GM23338 (cell line): ENCODE results near the gene CCDC92B. TPM values are rescaled to one million over a fixed set of nuclear protein-coding genes. Genes with fewer than 3 reads are reported as not detected.

Source experiments
- ATAC-seq: fragments of 200-7000 bp; cut with Tn5 transposase; 3 replicates; pipeline ENCODE4 v1.9.1; 2020
- DNase-seq: peaks from one replicate; pipeline ENCODE4 v3.0.0-alpha.2; 2015; ENCODE audit warnings: low spot score
- H2AFZ ChIP-seq: fragments of 200-600 bp; sonication (generic); 2 replicates; pipeline ENCODE4 v1.8.0; 2016; ENCODE audit warnings: antibody characterized with exemption, mild to moderate bottlenecking, moderate library complexity
- H3F3A ChIP-seq: fragments of 200-600 bp; sonication (generic); replicated peaks from 2 replicates; pipeline ENCODE4 v1.8.0; 2017; ENCODE audit warnings: antibody characterized with exemption, mixed run types, low read depth
- H3K27ac ChIP-seq: fragments of 200-600 bp; sonication (generic); 2 replicates; pipeline ENCODE4 v1.6.1; 2016; ENCODE audit warnings: low read depth
- H3K27me3 ChIP-seq: fragments of 200-600 bp; sonication (generic); 2 replicates; pipeline ENCODE4 v1.8.0; 2016; ENCODE audit warnings: mild to moderate bottlenecking, mixed run types, moderate library complexity; ENCODE audit not compliant: insufficient read depth
- H3K36me3 ChIP-seq: fragments of 200-600 bp; sonication (generic); 2 replicates; pipeline ENCODE4 v1.8.0; 2016; ENCODE audit warnings: mild to moderate bottlenecking; ENCODE audit not compliant: insufficient read depth
- H3K4me1 ChIP-seq: fragments of 200-600 bp; sonication (generic); 2 replicates; pipeline ENCODE4 v1.8.0; 2016; ENCODE audit warnings: mild to moderate bottlenecking, moderate library complexity; ENCODE audit not compliant: insufficient read depth
- H3K4me2 ChIP-seq: fragments of 200-600 bp; sonication (generic); 2 replicates; pipeline ENCODE4 v1.7.1; 2017; ENCODE audit warnings: mixed run types
- H3K4me3 ChIP-seq: fragments of 200-600 bp; sonication (generic); 2 replicates; pipeline ENCODE4 v1.6.1; 2016; ENCODE audit warnings: mixed run types
- H3K79me2 ChIP-seq: fragments of 200-600 bp; sonication (generic); replicated peaks from 2 replicates; pipeline ENCODE4 v1.8.0; 2017; ENCODE audit warnings: mild to moderate bottlenecking; ENCODE audit not compliant: insufficient read depth
- H3K9me2 ChIP-seq: fragments of 200-600 bp; sonication (generic); 2 replicates; pipeline ENCODE4 v1.8.0; 2017; ENCODE audit not compliant: insufficient read depth
- H4K20me1 ChIP-seq: fragments of 200-600 bp; sonication (generic); replicated peaks from 2 replicates; pipeline ENCODE4 v1.8.0; 2017; ENCODE audit warnings: mild to moderate bottlenecking; ENCODE audit not compliant: insufficient read depth
- H3K27ac Mint-ChIP-seq: 2 replicates; pipeline ENCODE4 v1.8.0; 2020; ENCODE audit warnings: inconsistent platforms, mild to moderate bottlenecking, moderate library complexity, mixed read lengths
- H3K27me3 Mint-ChIP-seq: 3 replicates; pipeline ENCODE4 v1.8.0; 2022; ENCODE audit warnings: low read depth, mild to moderate bottlenecking, moderate library complexity, mixed read lengths, inconsistent platforms; ENCODE audit not compliant: insufficient read depth, poor library complexity
- H3K36me3 Mint-ChIP-seq: 3 replicates; pipeline ENCODE4 v1.8.0; 2021; ENCODE audit warnings: low read depth, mild to moderate bottlenecking, inconsistent platforms, moderate library complexity, mixed read lengths
- H3K4me1 Mint-ChIP-seq: 3 replicates; pipeline ENCODE4 v1.8.0; 2020; ENCODE audit warnings: mild to moderate bottlenecking, inconsistent platforms, mixed read lengths
- H3K4me3 Mint-ChIP-seq: 3 replicates; pipeline ENCODE4 v1.8.0; 2021; ENCODE audit warnings: moderate library complexity, mild to moderate bottlenecking, inconsistent platforms, mixed read lengths
- H3K9me3 Mint-ChIP-seq: 3 replicates; pipeline ENCODE4 v1.8.0; 2020; ENCODE audit warnings: moderate library complexity, mild to moderate bottlenecking, inconsistent platforms, mixed read lengths
- EZH2phosphoT487 ChIP-seq: fragments of 200-600 bp; sonication (generic); IDR thresholded peaks from one replicate; pipeline ENCODE4 v1.8.1; 2018; ENCODE audit warnings: antibody characterized with exemption; ENCODE audit not compliant: unreplicated experiment
- ZNF114 ChIP-seq: fragments of 250-450 bp; sonication (Bioruptor Pico); IDR thresholded peaks from 2 replicates; pipeline ENCODE4 v1.5.0; 2020; ENCODE audit warnings: mild to moderate bottlenecking, moderate library complexity
- polyA plus RNA-seq: library from polyadenylated mRNA; unstranded; fragments of >200 nt; fragmentation: Nextera tagmentation; extraction: Ambion mirVana; gene quantifications from 2 replicates; pipeline ENCODE4 v1.2.1, GENCODE V29; 2016
- total RNA-seq: library from RNA; depleted of rRNA; stranded (reverse); fragments of >200 nt; shearing (Covaris generic); gene quantifications from 2 replicates; pipeline ENCODE4 v1.2.3, GENCODE V29; 2014
- TF ChIP-seq, protein P1 (sequence below): fragments of 250-450 bp; sonication (Bioruptor Pico); IDR thresholded peaks from 2 replicates; pipeline ENCODE4 v1.5.0; 2020; ENCODE audit warnings: mild to moderate bottlenecking, moderate library complexity
- TF ChIP-seq, protein P2 (sequence below): IDR thresholded peaks from 2 replicates; pipeline ENCODE4 v1.6.1; 2016; ENCODE audit warnings: antibody characterized with exemption

Gene CCDC92B
- total and polyA plus RNA-seq, 2 experiments from 2014 or later, result 5.7 to 9.1 TPM

DNA sequence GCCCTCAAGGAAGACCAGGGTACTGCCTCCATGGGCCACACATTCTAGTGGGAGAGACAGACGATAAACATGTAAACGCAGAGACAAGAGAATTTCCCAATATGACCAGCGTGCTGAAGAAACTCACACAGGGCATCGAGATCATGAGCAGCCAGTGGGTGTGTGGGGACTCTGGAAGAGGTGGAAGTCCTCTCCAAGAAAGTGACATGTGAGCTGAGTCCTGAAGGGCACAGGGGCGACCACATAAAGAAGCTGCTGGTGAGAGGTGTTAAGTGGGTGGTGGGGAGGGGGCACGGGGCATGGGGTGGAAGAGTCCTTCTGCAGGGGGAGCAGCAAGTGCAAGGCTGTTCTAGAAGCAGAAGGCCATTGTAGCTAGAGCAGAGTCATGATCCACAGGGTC lies 25.8 kb upstream of the CCDC92B start (continued):
- TF ChIP-seq, protein P1, sequence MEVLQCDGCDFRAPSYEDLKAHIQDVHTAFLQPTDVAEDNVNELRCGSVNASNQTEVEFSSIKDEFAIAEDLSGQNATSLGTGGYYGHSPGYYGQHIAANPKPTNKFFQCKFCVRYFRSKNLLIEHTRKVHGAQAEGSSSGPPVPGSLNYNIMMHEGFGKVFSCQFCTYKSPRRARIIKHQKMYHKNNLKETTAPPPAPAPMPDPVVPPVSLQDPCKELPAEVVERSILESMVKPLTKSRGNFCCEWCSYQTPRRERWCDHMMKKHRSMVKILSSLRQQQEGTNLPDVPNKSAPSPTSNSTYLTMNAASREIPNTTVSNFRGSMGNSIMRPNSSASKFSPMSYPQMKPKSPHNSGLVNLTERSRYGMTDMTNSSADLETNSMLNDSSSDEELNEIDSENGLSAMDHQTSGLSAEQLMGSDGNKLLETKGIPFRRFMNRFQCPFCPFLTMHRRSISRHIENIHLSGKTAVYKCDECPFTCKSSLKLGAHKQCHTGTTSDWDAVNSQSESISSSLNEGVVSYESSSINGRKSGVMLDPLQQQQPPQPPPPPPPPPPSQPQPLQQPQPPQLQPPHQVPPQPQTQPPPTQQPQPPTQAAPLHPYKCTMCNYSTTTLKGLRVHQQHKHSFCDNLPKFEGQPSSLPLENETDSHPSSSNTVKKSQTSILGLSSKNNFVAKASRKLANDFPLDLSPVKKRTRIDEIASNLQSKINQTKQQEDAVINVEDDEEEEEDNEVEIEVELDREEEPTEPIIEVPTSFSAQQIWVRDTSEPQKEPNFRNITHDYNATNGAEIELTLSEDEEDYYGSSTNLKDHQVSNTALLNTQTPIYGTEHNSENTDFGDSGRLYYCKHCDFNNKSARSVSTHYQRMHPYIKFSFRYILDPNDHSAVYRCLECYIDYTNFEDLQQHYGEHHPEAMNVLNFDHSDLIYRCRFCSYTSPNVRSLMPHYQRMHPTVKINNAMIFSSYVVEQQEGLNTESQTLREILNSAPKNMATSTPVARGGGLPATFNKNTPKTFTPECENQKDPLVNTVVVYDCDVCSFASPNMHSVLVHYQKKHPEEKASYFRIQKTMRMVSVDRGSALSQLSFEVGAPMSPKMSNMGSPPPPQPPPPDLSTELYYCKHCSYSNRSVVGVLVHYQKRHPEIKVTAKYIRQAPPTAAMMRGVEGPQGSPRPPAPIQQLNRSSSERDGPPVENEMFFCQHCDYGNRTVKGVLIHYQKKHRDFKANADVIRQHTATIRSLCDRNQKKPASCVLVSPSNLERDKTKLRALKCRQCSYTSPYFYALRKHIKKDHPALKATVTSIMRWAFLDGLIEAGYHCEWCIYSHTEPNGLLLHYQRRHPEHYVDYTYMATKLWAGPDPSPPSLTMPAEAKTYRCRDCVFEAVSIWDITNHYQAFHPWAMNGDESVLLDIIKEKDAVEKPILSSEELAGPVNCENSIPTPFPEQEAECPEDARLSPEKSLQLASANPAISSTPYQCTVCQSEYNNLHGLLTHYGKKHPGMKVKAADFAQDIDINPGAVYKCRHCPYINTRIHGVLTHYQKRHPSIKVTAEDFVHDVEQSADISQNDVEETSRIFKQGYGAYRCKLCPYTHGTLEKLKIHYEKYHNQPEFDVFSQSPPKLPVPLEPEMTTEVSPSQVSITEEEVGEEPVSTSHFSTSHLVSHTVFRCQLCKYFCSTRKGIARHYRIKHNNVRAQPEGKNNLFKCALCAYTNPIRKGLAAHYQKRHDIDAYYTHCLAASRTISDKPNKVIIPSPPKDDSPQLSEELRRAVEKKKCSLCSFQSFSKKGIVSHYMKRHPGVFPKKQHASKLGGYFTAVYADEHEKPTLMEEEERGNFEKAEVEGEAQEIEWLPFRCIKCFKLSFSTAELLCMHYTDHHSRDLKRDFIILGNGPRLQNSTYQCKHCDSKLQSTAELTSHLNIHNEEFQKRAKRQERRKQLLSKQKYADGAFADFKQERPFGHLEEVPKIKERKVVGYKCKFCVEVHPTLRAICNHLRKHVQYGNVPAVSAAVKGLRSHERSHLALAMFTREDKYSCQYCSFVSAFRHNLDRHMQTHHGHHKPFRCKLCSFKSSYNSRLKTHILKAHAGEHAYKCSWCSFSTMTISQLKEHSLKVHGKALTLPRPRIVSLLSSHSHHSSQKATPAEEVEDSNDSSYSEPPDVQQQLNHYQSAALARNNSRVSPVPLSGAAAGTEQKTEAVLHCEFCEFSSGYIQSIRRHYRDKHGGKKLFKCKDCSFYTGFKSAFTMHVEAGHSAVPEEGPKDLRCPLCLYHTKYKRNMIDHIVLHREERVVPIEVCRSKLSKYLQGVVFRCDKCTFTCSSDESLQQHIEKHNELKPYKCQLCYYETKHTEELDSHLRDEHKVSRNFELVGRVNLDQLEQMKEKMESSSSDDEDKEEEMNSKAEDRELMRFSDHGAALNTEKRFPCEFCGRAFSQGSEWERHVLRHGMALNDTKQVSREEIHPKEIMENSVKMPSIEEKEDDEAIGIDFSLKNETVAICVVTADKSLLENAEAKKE (CRISPR knock-in tag), result no peak

DNA sequence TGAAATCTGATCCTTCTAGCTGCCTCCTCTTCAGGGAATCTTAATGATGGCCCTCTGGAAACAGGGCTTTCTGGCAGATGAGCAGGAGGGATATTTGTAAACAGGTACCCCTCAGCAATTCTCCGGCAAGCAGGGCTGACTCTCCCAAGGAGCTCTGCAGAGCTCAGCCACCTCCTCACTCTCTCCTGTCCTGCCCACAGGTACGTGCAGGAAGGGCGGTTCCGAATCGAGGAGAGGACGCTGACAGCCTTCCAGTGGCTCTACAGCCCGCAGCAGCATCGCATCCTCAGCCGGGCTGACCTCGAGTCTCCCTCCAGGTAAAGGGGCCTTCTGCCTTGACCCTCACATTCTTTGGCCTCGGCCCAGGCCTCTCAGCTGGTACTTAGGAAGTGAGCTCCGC lies 20.7 kb upstream of the CCDC92B start:
- Histone ChIP-seq H3K79me2 (no peaks in the 10 kb centered on the region), H3K36me3 (no peaks in the 10 kb centered on the region), H3K27ac (no peak overlapping the region), H3K4me3 (no peak overlapping the region), H3K4me2 (no peak overlapping the region), H4K20me1 (no peaks in the 10 kb centered on the region; the same call in 1 of the 2 replicates), H2AFZ (peak overlapping the region; percentile 84; the same call in 1 of the 2 replicates), H3K27me3 (no peaks in the 10 kb centered on the region; the same call in 1 of the 2 replicates), H3K9me2 (no peaks in the 10 kb centered on the region), H3F3A (peaks cover 10% of the 10 kb centered on the region; the same call in 1 of the 2 replicates), H3K4me1 (peaks cover 8% of the 10 kb centered on the region; the same call in 1 of the 2 replicates)
- no peak overlapping the region for H3K4me3 Mint-ChIP-seq
- ATAC-seq (peak; percentile 72), DNase-seq (no peak)
- no peaks in the 10 kb centered on the region for H3K9me3 Mint-ChIP-seq
- no peak overlapping the region for H3K27ac Mint-ChIP-seq
- no peaks in the 10 kb centered on the region for H3K36me3 Mint-ChIP-seq
- no peaks in the 10 kb centered on the region for H3K4me1 Mint-ChIP-seq
- peaks cover 13% of the 10 kb centered on the region for H3K27me3 Mint-ChIP-seq
- no peak for TF ChIP-seq EZH2phosphoT487
- TF ChIP-seq ZNF114 (CRISPR knock-in tag), result no peak
- TF ChIP-seq, protein P1 (CRISPR knock-in tag), result no peak
- TF ChIP-seq, protein P2, sequence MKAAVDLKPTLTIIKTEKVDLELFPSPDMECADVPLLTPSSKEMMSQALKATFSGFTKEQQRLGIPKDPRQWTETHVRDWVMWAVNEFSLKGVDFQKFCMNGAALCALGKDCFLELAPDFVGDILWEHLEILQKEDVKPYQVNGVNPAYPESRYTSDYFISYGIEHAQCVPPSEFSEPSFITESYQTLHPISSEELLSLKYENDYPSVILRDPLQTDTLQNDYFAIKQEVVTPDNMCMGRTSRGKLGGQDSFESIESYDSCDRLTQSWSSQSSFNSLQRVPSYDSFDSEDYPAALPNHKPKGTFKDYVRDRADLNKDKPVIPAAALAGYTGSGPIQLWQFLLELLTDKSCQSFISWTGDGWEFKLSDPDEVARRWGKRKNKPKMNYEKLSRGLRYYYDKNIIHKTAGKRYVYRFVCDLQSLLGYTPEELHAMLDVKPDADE, result no peak
